KOPT-K1 (cell line): ENCODE data around the gene LEAP2.
A peak's percentile ranks its signal among the peaks of the same experiment; 100 is the strongest.

Source experiments
- H3K27ac ChIP-seq: fragments of 200-600 bp; sonication (generic); 2 replicates; pipeline ENCODE4 v1.5.1; 2016; ENCODE audit warnings: antibody characterized with exemption, mild to moderate bottlenecking, low read depth, low read length; ENCODE audit not compliant: poor library complexity, severe bottlenecking
- H3K36me3 ChIP-seq: fragments of 200-600 bp; sonication (generic); 2 replicates; pipeline ENCODE4 v1.5.1; 2017; ENCODE audit warnings: antibody characterized with exemption, mild to moderate bottlenecking, low read length, moderate library complexity; ENCODE audit not compliant: insufficient read depth
- H3K9me3 ChIP-seq: fragments of 200-600 bp; sonication (generic); 2 replicates; pipeline ENCODE4 v1.5.1; 2017; ENCODE audit warnings: antibody characterized with exemption, low read length, mild to moderate bottlenecking; ENCODE audit not compliant: insufficient read depth, poor library complexity, severe bottlenecking

LEAP2 gene

DNA sequence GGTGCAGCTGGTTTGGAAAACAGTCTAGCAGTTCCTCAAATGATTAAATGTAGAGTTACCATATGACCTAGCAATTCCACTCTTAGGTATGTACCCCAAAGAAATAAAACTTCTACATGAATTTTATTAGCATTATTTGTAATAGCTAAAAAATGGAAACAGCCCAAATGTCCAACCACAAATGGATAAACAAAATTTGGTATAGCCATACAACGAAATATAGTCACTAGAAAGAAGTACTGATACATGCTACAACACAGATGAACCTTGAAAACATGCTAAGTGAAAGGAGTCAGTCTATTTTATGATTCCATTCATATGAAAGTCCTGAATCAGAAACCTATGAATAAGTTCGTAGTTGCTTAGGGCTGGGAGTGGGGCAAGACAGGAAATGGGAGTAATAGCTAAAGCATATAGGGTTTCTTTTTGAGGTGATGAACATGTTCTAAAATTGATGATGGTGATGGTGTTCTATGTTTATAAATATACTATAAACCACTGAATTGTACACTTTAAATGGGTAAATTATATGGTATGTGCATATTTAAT lies 13.5 kb upstream of the LEAP2 start:
- H3K9me3 ChIP-seq: no peaks in the 10 kb centered on the region
- H3K27ac ChIP-seq: no peak overlapping the region
- no peaks in the 10 kb centered on the region for H3K36me3 ChIP-seq

DNA sequence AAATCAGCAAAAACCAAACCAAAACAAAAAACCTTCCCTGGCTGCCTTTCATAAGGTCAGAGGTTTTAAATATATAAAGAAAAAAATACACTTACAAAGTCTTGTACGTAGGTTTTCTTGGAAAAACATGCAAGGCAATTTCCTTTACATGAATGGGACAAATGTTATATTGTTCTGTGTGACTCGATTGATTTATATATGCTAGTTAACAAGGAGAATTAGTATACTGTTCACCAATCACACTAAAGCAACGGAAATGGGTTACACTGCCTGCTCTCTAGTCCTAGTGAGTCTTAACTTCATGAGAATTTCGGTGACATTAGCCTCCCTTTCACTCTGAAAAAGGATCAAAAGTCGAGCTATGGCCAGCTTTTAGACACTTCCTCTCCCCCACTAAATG lies 12.7 kb upstream of the LEAP2 start:
- no peaks in the 10 kb centered on the region for H3K9me3 ChIP-seq
- no peak overlapping the region for H3K27ac ChIP-seq
- no peaks in the 10 kb centered on the region for H3K36me3 ChIP-seq

DNA sequence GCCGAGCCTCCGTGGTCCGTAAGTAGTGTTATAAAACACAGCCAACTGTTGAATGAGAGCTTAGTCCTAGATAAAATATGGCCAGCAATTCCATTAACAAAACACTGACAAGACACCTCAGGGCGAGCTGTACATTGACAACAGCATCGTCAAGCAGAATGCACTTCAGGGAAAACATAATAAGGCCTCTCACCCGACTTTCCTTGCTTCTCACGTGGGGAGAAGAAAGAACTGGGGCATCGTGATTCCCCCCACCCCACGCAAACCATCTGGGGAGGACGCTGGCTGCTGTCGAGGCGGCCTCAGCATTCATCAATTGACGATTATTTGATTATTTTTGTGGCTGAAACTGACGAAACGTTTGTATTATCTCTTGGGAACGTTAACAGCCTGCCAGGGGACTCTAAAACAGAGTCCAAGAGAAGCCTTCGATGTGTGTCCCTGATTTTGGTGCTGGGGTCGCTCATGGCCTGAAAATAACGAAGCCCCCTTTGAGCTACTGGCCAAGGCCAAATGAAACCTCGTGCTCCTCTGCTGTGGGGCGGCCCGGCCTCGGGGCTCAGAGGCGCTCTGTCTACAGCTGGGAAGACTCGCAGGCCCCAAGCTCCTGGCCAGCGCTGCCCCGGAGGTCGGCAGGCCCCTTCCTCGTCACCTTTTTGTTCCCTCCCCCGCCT lies 7.7 kb upstream of the LEAP2 start:
- Histone ChIP-seq H3K9me3 (no peaks in the 10 kb centered on the region), H3K36me3 (peaks cover 32% of the 10 kb centered on the region), H3K27ac (peak overlapping the region; percentile 71)

DNA sequence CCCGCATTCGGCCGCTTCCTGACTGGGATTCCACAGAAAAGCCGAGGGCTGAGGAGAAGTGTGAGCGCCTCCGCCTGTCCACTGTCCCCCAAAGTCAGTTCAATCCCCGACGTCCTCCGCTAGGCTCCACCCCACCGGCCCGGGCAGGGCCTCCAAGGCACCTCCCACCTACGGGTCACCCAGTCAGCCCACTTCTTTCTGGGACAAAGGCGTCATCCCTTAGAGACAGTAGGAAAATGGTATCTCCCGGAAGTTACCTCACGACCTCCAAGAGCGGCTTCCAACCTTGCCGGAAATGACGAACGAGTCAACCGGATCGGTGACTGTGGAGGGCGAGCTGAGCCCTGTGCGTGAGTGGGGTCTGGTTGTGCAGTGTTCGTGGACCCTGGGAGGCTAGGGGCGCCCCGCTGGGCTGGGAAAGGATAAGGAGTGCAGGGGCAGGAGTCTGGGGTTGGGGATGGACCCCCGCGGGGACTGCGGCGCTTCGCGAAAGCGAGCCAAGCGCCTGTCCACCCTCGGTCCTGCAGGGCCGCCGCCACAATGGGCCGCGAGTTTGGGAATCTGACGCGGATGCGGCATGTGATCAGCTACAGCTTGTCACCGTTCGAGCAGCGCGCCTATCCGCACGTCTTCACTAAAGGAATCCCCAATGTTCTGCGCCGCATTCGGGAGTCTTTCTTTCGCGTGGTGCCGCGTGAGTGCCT lies 7.0 kb upstream of the LEAP2 start, which contains the start of the genes GDF9 and UQCRQ:
GDF9 (minus strand) TSS at position 128 of the 704 bp plus-strand sequence. CDS start 1,936 bp downstream, outside the sequence.
UQCRQ (plus strand) TSS at position 301 of the 704 bp plus-strand sequence; CDS start at position 541, 240 bp downstream.
- peaks cover 39% of the 10 kb centered on the region for H3K36me3 ChIP-seq
- peak within 1 kb of the TSS; percentile 71 for H3K27ac ChIP-seq
- no peaks in the 10 kb centered on the region for H3K9me3 ChIP-seq

DNA sequence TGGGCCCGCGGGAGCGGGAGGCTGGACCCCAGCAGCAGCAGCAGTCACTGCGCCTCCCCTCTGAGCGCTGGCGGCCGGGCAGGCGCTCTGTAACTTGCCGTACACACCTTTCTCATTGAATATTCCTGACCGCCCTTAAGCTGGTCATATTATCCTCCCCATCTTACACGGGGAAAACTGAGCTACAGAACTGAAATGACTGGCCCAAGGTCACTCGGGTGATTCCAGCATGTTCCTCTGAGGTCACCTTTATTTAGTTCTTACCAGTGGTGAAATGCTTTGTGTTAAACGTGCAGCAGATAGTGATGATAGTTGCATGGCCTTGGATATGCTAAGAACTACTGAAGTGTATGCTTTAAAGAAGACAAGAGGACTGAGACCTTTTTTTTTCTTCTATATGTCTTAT lies 6.4 kb upstream of the LEAP2 start:
- Histone ChIP-seq H3K36me3 (peaks cover 45% of the 10 kb centered on the region), H3K9me3 (no peaks in the 10 kb centered on the region), H3K27ac (peak overlapping the region; percentile 71)

DNA sequence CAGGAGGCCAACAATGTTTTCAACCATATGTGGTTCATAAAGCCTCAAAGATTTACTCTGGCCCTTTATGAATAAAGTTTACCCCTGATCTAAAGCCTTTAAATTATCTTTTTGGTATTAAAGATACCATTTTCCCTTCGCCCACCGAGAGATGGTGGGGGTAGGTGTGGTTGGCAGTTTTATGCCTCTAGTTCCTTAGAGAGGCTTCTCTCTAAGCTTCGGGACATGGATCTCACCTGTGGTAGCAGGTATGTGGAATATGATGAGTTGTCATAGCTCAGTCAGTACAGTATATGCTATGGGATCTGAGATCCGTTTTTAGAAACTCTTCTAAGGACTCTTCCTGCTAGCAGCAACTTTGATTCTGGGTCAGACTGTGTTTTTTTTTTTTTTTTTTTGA lies 4.7 kb upstream of the LEAP2 start:
- no peak overlapping the region for H3K27ac ChIP-seq
- H3K36me3 ChIP-seq: peaks cover 62% of the 10 kb centered on the region
- no peaks in the 10 kb centered on the region for H3K9me3 ChIP-seq

DNA sequence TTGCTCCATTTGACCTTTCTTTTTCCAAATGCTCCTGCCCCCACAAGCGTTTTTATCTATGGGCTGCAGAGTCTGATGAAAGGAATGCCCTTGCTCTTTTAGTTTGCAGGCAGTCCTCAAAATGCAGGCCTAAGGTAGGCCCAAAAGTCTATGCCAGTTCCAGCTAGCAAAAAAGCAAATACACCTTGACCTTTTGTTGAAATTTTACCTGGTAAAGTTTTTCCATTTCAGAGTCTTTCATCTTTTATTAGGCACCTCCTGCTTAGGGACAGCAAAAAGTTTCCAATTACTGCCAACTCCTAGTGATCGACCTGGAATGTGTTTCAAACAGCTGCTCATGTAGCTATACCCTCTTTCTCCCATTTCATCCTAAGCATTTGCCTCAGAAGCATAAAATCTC lies 2.7 kb upstream of the LEAP2 start:
- Histone ChIP-seq H3K36me3 (peaks cover 80% of the 10 kb centered on the region), H3K9me3 (no peaks in the 10 kb centered on the region), H3K27ac (no peak overlapping the region)

DNA sequence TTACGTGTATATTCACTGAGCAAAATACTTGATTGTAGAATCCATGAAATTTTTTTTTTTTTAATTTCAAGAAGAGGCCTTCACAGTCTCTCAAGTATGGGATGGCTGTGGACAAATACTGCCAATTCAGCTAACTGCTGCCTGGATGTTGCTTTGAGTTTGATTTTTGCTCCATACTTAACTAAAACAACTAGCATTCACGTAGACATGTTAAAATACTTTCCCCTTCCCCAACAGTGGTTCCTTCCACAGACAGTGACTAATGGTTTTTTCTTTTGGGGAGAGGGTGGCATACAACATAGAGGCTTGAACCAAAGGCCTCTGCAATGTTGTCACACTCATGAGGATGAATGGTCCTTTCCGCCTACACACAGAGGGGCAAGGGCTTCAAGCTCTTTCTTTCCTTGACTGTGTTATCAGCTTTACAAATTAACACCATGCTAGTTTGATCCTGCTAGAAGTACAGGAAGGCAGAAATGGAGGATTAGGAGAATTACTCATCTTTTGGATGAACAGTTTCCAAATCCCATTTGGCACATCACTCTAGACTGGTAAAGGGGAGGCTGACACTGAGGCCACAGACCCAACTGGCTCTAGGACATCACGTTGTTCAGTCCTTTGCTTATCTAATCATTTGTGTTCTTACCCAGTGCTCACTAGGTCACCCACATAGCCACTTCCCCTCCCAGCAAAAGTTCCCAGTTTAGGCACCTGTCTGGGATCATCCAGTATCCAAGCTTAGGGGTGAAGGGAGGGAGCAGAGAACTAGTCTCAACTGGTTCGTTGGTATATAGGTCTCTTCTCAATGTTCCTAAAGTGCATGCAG lies 1.8 kb upstream of the LEAP2 start:
- peaks cover 88% of the 10 kb centered on the region for H3K36me3 ChIP-seq

DNA sequence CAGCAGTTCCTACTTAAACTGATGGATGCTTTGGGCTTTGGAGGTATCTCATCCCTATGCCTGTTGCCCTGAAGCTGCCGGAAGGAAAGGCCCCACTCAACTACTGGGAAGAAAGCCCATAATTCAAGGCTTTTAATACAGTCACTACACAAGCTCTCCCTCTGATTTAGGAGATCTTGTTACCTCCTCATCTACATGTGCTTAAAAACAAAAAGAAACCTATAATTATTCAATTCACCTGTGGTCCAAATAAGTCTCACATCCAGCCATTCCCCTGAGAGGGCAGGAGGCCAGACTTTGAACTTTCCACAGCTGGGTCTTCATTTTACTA lies 715 bp upstream of the LEAP2 start:
- Histone ChIP-seq H3K27ac (no peak overlapping the region), H3K36me3 (peaks cover 93% of the 10 kb centered on the region), H3K9me3 (no peaks in the 10 kb centered on the region)

More for the DNA sequence above, 1.8 kb upstream of the LEAP2 start:
- no peak overlapping the region for H3K27ac ChIP-seq
- H3K9me3 ChIP-seq: no peaks in the 10 kb centered on the region

DNA sequence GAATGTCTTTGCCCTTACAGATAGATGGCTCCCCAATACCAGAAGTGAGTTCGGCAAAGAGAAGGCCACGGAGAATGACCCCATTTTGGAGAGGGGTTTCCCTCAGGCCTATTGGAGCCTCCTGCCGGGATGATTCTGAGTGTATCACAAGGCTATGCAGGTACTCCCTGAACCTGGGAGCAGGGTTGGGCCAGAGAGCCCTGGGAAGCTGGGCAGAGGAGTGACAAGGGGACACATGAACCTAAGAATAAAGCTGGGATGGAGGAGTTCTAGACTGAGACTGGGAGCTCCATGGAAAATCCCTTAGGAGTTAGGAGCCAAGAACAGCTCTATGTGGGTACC lies 433 bp downstream of the LEAP2 start:
- Histone ChIP-seq H3K36me3 (peaks cover 93% of the 10 kb centered on the region), H3K27ac (no peak overlapping the region), H3K9me3 (no peaks in the 10 kb centered on the region)

DNA sequence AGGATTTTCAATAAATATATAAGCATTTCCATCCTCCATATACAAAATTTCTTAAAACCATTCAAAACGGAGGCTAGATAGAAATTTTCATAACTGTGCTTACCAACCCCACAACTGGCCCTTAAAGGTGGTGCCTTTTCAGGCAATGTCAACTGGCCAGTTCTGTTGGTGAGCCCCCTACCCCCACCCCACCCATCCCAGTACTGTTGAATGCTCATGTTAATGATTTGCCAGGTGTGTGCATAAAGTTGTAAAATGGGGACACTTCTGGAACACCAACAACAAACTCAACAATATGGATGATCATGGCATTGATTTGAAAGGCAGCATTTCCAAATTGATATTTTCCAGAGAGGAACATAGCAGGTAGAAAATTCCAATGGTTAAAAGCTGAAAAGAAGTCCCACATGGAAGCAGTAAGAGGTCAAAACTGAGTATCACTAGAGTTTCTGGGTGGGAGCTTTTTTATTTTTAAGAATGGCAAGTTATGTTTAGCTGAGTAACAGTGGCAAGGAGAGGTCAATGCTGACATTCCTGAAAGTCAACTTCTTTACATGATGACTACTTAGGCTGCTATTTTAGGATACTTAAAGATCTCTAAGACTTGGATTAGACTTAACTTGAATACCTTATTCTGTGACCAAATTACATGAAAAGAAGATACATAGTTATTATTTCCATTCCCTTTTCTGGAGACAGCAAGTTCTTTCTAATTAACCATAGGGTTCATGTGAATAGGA lies 2.7 kb downstream of the LEAP2 start:
- no peak overlapping the region for H3K27ac ChIP-seq
- peaks cover 95% of the 10 kb centered on the region for H3K36me3 ChIP-seq
- H3K9me3 ChIP-seq: no peaks in the 10 kb centered on the region

DNA sequence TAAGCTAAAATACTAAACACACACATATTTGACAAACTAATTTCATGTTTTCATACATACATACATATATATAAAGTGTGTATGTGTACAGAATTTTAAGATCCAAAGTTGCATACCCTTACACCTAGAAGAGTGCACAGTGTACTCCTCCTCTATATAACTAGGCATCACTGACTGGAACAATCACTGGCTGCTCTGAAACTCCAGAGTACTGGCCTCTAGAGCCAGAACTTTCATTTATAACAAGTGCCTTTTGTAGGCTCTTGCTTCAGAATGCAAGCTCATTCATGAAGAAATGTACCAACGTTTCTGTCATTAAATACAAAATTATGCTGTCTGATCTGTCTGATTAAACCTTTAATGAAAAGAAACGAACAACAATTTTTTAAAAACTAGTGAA lies 4.0 kb downstream of the LEAP2 start:
- Histone ChIP-seq H3K9me3 (no peaks in the 10 kb centered on the region), H3K36me3 (peaks cover 95% of the 10 kb centered on the region), H3K27ac (no peak overlapping the region)

DNA sequence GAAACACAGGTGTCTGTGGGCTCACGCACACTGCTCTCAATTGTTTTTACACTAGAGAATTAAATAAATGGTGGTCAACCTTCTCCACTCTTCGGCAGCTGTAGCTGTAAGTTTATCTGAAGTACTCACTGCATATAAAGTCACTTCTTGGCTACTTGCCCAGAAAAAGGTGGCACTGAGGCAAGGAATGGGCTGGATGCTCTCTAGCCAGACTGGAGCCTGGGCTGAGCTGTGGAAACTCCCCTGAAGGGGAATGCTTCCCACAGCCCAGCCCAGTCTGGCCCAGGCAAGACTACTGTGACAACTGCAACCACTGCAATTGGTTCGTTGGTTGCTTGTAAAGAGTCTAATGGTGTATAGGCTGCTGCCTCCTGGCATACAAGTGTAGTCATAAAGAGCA lies 4.5 kb downstream of the LEAP2 start:
- H3K27ac ChIP-seq: no peak overlapping the region
- no peaks in the 10 kb centered on the region for H3K9me3 ChIP-seq
- peaks cover 95% of the 10 kb centered on the region for H3K36me3 ChIP-seq

DNA sequence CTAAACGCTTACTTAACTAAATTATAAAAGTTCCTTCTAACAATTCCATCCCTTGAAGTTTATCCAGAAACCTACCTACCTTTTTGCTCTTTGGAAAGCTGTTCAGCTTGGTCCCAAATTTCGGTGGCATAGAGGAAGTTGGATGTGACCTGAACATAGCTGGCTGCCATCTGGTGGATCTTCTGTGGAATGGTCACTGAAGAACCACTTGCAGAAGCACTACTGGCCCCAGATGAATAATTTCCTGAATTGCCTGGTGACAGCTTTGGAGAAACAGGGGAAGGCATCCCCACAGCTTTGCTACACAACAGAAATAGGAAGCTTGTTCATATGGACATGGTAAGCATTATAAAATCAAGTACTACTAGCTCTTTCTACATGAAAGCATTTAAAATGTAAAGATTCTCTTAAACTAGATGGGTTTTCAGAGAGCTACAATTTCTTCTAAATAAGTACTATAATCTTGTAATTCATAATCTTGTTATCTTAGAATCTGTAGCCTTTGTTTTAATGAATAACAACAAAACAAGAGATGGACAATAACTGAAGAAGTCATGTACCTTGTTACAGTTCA lies 9.9 kb downstream of the LEAP2 start:
- Histone ChIP-seq H3K9me3 (no peaks in the 10 kb centered on the region), H3K36me3 (peaks cover 99% of the 10 kb centered on the region), H3K27ac (no peak overlapping the region)
